Endodermal cell (in vitro differentiated cells): ENCODE results near the gene OR6B1. TPM values are rescaled to one million over a fixed set of nuclear protein-coding genes. Genes with fewer than 3 reads are reported as not detected.

ENCODE experiments used
- DNase-seq: peaks from one replicate; pipeline ENCODE4 v3.0.0-alpha.2; 2017
- H3K27ac ChIP-seq: 2 replicates; pipeline ENCODE4 v1.5.1; 2013; ENCODE audit warnings: mild to moderate bottlenecking, low read depth, low read length, moderate library complexity
- H3K27me3 ChIP-seq: 2 replicates; pipeline ENCODE4 v1.6.1; 2013; ENCODE audit warnings: mild to moderate bottlenecking, low read length, moderate library complexity; ENCODE audit not compliant: insufficient read depth, control insufficient read depth, poor library complexity, severe bottlenecking
- H3K36me3 ChIP-seq: 2 replicates; pipeline ENCODE4 v1.7.0; 2013; ENCODE audit warnings: mild to moderate bottlenecking, low read length, moderate library complexity; ENCODE audit not compliant: control insufficient read depth, insufficient read depth
- H3K4me1 ChIP-seq: one replicate; pipeline ENCODE4 v1.7.0; 2013; ENCODE audit warnings: low read length; ENCODE audit not compliant: control insufficient read depth, insufficient read depth
- H3K4me3 ChIP-seq: 2 replicates; pipeline ENCODE4 v1.5.1; 2013; ENCODE audit warnings: mild to moderate bottlenecking, low read length, moderate library complexity
- H3K9ac ChIP-seq: 2 replicates; pipeline ENCODE4 v1.6.1; 2013; ENCODE audit warnings: mild to moderate bottlenecking, low read length, moderate library complexity; ENCODE audit not compliant: poor library complexity, severe bottlenecking; ENCODE audit errors: extremely low read depth
- H3K9me3 ChIP-seq: 2 replicates; pipeline ENCODE4 v1.6.1; 2013; ENCODE audit warnings: mild to moderate bottlenecking, low read length, moderate library complexity; ENCODE audit not compliant: control insufficient read depth
- H3K27ac Mint-ChIP-seq: 2 replicates; pipeline ENCODE4 v1.8.0; 2020; ENCODE audit warnings: mixed read lengths
- H3K27me3 Mint-ChIP-seq: 2 replicates; pipeline ENCODE4 v1.8.0; 2021; ENCODE audit warnings: mild to moderate bottlenecking, mixed read lengths; ENCODE audit not compliant: insufficient read depth
- H3K36me3 Mint-ChIP-seq: 2 replicates; pipeline ENCODE4 v1.8.0; 2020; ENCODE audit warnings: low read depth, mixed read lengths
- H3K4me1 Mint-ChIP-seq: 2 replicates; pipeline ENCODE4 v1.8.0; 2020; ENCODE audit warnings: mixed read lengths
- H3K4me3 Mint-ChIP-seq: 2 replicates; pipeline ENCODE4 v1.8.0; 2020; ENCODE audit warnings: mild to moderate bottlenecking, moderate library complexity, mixed read lengths
- H3K9me3 Mint-ChIP-seq: 2 replicates; pipeline ENCODE4 v1.8.0; 2020; ENCODE audit warnings: mild to moderate bottlenecking, mixed read lengths
- WGBS, 2 experiments: methylation state at CpG; one replicate each; pipeline versions ENCODE4 v1.1.5 to v1.1.7; 2013; ENCODE audit warnings: missing lambda C conversion rate in 2 of 2, mixed read lengths in 1 of 2; ENCODE audit not compliant: insufficient coverage in 1 of 2, insufficient read length in 1 of 2; 5-methylcytosine and 5-hydroxymethylcytosine counted together
- total RNA-seq, 2 donors: library from RNA; stranded (reverse); fragmentation: NEBNext Ultra II Directional in 1 of 2; extraction: Animal tissue kit (Norgen Biotek cat#: 25700) in 1 of 2; gene quantifications; 2 replicates in 1 of 2; 3 replicates in 1 of 2; pipeline ENCODE4 v1.2.1, GENCODE V29; 2021
- TF ChIP-seq, protein P1 (sequence below): fragments of 200-600 bp; sonication (generic); conservative IDR thresholded peaks from 2 replicates; pipeline ENCODE4 v1.5.0; 2021; ENCODE audit warnings: antibody characterized with exemption, mild to moderate bottlenecking

The OR6B1 gene
- total RNA-seq, 2 donors from 2014 or later = not detected

DNA sequence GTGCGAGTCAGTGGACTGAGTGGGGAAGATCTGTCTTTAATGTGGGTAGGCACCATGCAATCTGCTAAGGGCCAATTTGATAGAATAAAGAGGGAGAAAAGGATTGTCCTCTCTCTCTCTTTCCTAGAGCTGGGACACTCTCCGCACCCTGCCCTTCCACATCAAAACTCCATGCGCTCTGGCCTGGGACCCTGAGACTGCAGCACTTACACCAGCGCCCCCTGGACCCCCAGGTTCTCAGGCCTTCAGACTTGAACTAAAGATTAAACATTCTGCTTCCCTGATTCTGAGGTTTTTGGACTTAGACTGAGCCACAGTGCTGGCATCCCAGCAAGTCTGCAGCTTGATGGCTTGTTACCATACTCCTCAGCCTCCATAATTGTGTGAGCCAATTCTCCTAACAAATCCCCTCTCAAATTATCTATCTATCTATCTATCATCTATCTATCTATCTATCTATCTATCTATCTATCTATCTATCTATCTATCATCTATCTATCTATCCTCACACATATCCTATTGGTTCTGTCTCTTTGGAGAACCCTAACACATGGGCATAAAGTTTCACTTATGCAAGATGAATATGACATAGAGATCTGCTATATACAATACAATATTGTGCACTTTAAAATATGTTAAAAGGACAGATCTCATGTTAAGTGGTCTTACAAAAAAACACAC, 26.2 kb downstream of the OR6B1 start:
- Histone ChIP-seq H3K9ac (no peak overlapping the region), H3K27me3 (peaks cover 5% of the 10 kb centered on the region), H3K4me1 (peaks cover 4% of the 10 kb centered on the region), H3K27ac (no peak overlapping the region), H3K4me3 (no peak overlapping the region), H3K36me3 (no peaks in the 10 kb centered on the region), H3K9me3 (no peaks in the 10 kb centered on the region)
- no peaks in the 10 kb centered on the region for H3K9me3 Mint-ChIP-seq
- TF ChIP-seq, protein P1, sequence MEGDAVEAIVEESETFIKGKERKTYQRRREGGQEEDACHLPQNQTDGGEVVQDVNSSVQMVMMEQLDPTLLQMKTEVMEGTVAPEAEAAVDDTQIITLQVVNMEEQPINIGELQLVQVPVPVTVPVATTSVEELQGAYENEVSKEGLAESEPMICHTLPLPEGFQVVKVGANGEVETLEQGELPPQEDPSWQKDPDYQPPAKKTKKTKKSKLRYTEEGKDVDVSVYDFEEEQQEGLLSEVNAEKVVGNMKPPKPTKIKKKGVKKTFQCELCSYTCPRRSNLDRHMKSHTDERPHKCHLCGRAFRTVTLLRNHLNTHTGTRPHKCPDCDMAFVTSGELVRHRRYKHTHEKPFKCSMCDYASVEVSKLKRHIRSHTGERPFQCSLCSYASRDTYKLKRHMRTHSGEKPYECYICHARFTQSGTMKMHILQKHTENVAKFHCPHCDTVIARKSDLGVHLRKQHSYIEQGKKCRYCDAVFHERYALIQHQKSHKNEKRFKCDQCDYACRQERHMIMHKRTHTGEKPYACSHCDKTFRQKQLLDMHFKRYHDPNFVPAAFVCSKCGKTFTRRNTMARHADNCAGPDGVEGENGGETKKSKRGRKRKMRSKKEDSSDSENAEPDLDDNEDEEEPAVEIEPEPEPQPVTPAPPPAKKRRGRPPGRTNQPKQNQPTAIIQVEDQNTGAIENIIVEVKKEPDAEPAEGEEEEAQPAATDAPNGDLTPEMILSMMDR = no peak
- WGBS, 2 experiments = 78 to 83% methylated on average over 2 to 4 of the region's 4 CpGs
- no peak overlapping the region for H3K4me3 Mint-ChIP-seq
- no peaks in the 10 kb centered on the region for H3K36me3 Mint-ChIP-seq
- peaks cover 5% of the 10 kb centered on the region for H3K4me1 Mint-ChIP-seq
- DNase-seq = peak; percentile 59
- no peak overlapping the region for H3K27ac Mint-ChIP-seq
- H3K27me3 Mint-ChIP-seq = no peaks in the 10 kb centered on the region

DNA sequence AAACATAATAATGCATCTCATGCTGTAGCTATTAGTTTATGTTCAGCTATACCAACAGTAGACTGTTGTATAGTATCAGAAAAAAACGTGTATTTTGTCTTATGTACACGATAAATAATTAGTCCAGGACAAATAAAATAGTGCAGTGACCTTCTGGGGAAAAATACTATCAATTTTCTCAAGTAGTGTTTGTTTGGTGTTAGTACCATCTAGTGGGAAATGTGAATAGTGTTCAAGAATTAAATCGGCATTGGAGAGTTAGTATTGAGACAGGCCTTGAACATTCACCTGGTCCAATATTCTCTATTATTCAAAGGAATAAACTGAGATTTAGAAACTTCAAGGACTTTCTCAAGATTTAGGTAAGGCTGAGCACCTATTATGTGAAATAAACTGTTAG, 26.9 kb downstream of the OR6B1 start:
- peaks cover 4% of the 10 kb centered on the region for H3K4me1 Mint-ChIP-seq
- peaks cover 4% of the 10 kb centered on the region for H3K4me1 ChIP-seq
- H3K36me3 Mint-ChIP-seq = no peaks in the 10 kb centered on the region
- H3K9ac ChIP-seq = no peak overlapping the region
- H3K4me3 ChIP-seq = no peak overlapping the region
- H3K27me3 Mint-ChIP-seq = no peaks in the 10 kb centered on the region
- no peak overlapping the region for H3K27ac ChIP-seq
- H3K4me3 Mint-ChIP-seq = no peak overlapping the region
- H3K27me3 ChIP-seq = peaks cover 5% of the 10 kb centered on the region
- no peak overlapping the region for H3K27ac Mint-ChIP-seq
- 19 to 49% methylated on average over 2 to 3 of the region's 3 CpGs for WGBS, 2 experiments
- TF ChIP-seq, protein P1 = peak; percentile 66
- no peaks in the 10 kb centered on the region for H3K36me3 ChIP-seq
- H3K9me3 ChIP-seq = no peaks in the 10 kb centered on the region
- no peaks in the 10 kb centered on the region for H3K9me3 Mint-ChIP-seq
- DNase-seq = no peak

DNA sequence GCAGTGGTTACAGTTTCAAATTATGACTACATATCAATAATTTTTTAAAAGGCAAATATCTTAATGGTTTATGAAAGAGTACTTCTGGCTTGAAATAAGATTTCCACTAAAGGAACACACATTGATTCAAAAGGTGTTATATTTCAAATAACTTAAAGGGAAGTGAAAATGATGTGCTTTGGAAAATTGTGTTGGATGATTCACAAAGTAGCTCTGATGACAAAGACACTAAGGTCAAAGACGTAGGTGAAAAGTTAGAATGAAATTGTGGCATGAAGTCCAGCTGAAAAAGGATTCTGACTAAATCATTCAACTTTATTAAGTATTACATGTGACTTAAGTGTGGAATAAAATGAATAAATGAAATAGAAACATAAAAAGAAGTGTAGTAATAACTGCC, 27.9 kb downstream of the OR6B1 start:
- Histone ChIP-seq H3K27ac (no peak overlapping the region), H3K9me3 (no peaks in the 10 kb centered on the region), H3K4me3 (no peak overlapping the region), H3K27me3 (peaks cover 5% of the 10 kb centered on the region), H3K9ac (no peak overlapping the region), H3K4me1 (no peaks in the 10 kb centered on the region), H3K36me3 (no peaks in the 10 kb centered on the region)
- Mint-ChIP-seq H3K36me3 (no peaks in the 10 kb centered on the region), H3K4me3 (no peak overlapping the region), H3K9me3 (no peaks in the 10 kb centered on the region), H3K27ac (no peak overlapping the region), H3K4me1 (no peaks in the 10 kb centered on the region), H3K27me3 (no peaks in the 10 kb centered on the region)
- TF ChIP-seq, protein P1 = no peak
- no peak for DNase-seq
- WGBS, 2 experiments = 92% methylated on average over 1 of the region's 1 CpG; no CpG with 5 or more reads in 1 of the 2 experiments
